Mucosa of descending colon (tissue), 3 donors: Measurements from ENCODE around the gene RDH14. TPM values are rescaled to one million over a fixed set of nuclear protein-coding genes. Genes with fewer than 3 reads are reported as not detected.
A peak's percentile ranks its signal among the peaks of the same experiment; 100 is the strongest.

ENCODE experiments used
- ATAC-seq: fragments of 200-7000 bp; cut with Tn5 transposase; one replicate; pipeline ENCODE4 v1.9.1; 2020; ENCODE audit warnings: mild to moderate bottlenecking, moderate library complexity
- DNase-seq, 3 donors: peaks; one replicate each; pipeline ENCODE4 v3.0.0-alpha.2; 2020
- H3K36me3 ChIP-seq: fragments of 200-600 bp; one replicate; pipeline ENCODE4 v1.8.0; 2021; ENCODE audit warnings: low read depth, mild to moderate bottlenecking
- H3K4me1 ChIP-seq: fragments of 200-600 bp; one replicate; pipeline ENCODE4 v1.8.0; 2021; ENCODE audit warnings: low read depth, mild to moderate bottlenecking
- H3K4me3 ChIP-seq: fragments of 200-600 bp; one replicate; pipeline ENCODE4 v1.8.0; 2021; ENCODE audit warnings: mild to moderate bottlenecking
- H3K9me3 ChIP-seq: fragments of 200-600 bp; one replicate; pipeline ENCODE4 v1.8.0; 2021; ENCODE audit warnings: mild to moderate bottlenecking
- intact Hi-C, 2 donors: fragments of 100-400 bp; cut with DNase I in 1 of 2; cut with micrococcal nuclease in 1 of 2; formaldehyde crosslinking; loops; one replicate each; pipeline versions ENCODE4 v1.11.0 to v1.11.1; 2022; cut with DNase I, micrococcal nuclease
- total RNA-seq, 3 donors: library from RNA; stranded (reverse); fragmentation: NEBNext Ultra II Directional in 2 of 3; extraction: Animal tissue kit (Norgen Biotek cat#: 25700) in 2 of 3; gene quantifications; one replicate each; pipeline versions ENCODE4 v1.2.1 to v1.2.4, GENCODE V29; 2021 to 2023
- TF ChIP-seq, protein P1 (sequence below): fragments of 200-600 bp; IDR thresholded peaks from one replicate; pipeline ENCODE4 v1.8.0; 2022; ENCODE audit warnings: antibody characterized with exemption, mild to moderate bottlenecking
- donor health status: DM: no; HTN: no; CAD: no; lungs with moderate emphysema.
- donor health status: DM: no; HTN: no; CAD: no.
- donor health status: DM: no; HTN: yes; CAD: no.

The RDH14 gene
- total RNA-seq, 3 donors from 2014 or later, result 16.2 to 25.3 (median 17.1) TPM

- H3K4me1 ChIP-seq, result no peaks in the 10 kb centered on the region
- ATAC-seq (no peak), DNase-seq (no peak)
- intact Hi-C loops, result no loop called here
- H3K9me3 ChIP-seq, result peaks cover 3% of the 10 kb centered on the region
- no peak overlapping the region for H3K4me3 ChIP-seq
- H3K36me3 ChIP-seq, result no peaks in the 10 kb centered on the region
- TF ChIP-seq, protein P1, sequence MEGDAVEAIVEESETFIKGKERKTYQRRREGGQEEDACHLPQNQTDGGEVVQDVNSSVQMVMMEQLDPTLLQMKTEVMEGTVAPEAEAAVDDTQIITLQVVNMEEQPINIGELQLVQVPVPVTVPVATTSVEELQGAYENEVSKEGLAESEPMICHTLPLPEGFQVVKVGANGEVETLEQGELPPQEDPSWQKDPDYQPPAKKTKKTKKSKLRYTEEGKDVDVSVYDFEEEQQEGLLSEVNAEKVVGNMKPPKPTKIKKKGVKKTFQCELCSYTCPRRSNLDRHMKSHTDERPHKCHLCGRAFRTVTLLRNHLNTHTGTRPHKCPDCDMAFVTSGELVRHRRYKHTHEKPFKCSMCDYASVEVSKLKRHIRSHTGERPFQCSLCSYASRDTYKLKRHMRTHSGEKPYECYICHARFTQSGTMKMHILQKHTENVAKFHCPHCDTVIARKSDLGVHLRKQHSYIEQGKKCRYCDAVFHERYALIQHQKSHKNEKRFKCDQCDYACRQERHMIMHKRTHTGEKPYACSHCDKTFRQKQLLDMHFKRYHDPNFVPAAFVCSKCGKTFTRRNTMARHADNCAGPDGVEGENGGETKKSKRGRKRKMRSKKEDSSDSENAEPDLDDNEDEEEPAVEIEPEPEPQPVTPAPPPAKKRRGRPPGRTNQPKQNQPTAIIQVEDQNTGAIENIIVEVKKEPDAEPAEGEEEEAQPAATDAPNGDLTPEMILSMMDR, result no peak
These were observed 5.8 kb upstream of the RDH14 start for GRCh38 chr2:18566145-18566769.

DNA sequence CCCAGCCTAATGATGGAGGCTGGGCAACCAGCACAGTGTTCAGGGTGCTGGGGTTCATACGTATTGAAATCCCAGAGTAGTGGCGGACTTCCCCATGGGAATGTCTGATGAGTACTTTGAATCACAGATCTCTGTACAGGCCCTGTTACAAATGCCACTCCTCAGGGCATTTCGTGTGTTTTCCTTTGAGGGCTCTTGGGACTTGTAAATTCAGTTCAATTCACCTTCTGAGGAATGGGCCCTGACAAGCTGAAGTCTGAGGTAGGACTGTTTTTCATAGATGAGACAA lies 288 bp upstream of the RDH14 start:
- Histone ChIP-seq H3K9me3 (peaks cover 3% of the 10 kb centered on the region), H3K36me3 (no peaks in the 10 kb centered on the region), H3K4me1 (peaks cover 7% of the 10 kb centered on the region), H3K4me3 (peak overlapping the region; percentile 89)
- intact Hi-C loops, result no loop called here
- no peak for ATAC-seq
- TF ChIP-seq, protein P1, result no peak
- DNase-seq, result no peak

GRCh38 chr2:18559531-18560030 lies 872 bp downstream of the RDH14 start:
- intact Hi-C loops, result no loop called here

DNA sequence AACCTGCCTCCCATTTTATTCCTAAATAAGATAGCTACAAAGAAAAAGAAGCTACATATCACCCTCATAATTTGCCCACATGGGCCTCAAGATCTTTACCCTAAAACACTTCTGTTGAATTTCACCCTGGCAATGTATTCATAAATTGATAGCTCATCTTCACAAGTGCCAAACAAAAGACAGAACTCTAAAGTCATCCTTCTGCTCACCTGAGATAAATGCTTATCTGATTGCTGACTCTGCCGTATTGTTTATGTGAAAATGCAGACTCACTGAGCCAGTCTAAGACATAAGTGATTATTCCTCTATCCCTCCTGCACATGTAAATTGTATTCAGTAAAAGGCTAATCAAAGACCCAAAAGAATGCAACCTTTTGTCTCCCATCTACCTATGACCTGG lies 2.0 kb downstream of the RDH14 start:
- peaks cover 7% of the 10 kb centered on the region for H3K4me1 ChIP-seq
- no peak overlapping the region for H3K4me3 ChIP-seq
- H3K36me3 ChIP-seq, result no peaks in the 10 kb centered on the region
- TF ChIP-seq, protein P1, result no peak
- no peaks in the 10 kb centered on the region for H3K9me3 ChIP-seq
- no peak for DNase-seq
- intact Hi-C loops, result no loop called here
- ATAC-seq, result no peak

More at GRCh38 chr2:18559531-18560030, 872 bp downstream of the RDH14 start:
- DNase-seq, result no peak
- no peaks in the 10 kb centered on the region for H3K36me3 ChIP-seq
- ATAC-seq, result no peak
- peaks cover 7% of the 10 kb centered on the region for H3K4me1 ChIP-seq
- H3K9me3 ChIP-seq, result peaks cover 3% of the 10 kb centered on the region
- H3K4me3 ChIP-seq, result peak overlapping the region; percentile 89
- TF ChIP-seq, protein P1, result no peak

GRCh38 chr2:18557121-18557520 lies 3.3 kb downstream of the RDH14 start:
- TF ChIP-seq, protein P1, result no peak
- Histone ChIP-seq H3K9me3 (no peaks in the 10 kb centered on the region), H3K36me3 (no peaks in the 10 kb centered on the region), H3K4me3 (no peak overlapping the region), H3K4me1 (peaks cover 7% of the 10 kb centered on the region)
- ATAC-seq (no peak), DNase-seq (no peak)
- intact Hi-C loops, result no loop called here
